ENCODE measurements around the gene RAI1. TPM values are rescaled to one million over a fixed set of nuclear protein-coding genes. Genes with fewer than 3 reads are reported as not detected.

The RAI1 gene
- total and polyA plus RNA-seq, 2 of the 8 experiments (the other 6 are each of a cell fraction or from before 2014, with no cell fraction given), result 0.39 to 1.2 TPM

- Histone ChIP-seq H3K27me3 (replicated peaks in 1 of 4; ENCODE audit: control insufficient read depth in 3 of 4, extremely low read depth in 1 of 4, insufficient read depth in 3 of 4, low read length in 3 of 4) (peaks cover 0 to 15% (median 6%) of the 10 kb centered on the region in 4 experiments; a peak in 5 of 7 replicates), H4K8ac (ENCODE audit: extremely low read depth, insufficient read depth, low read length) (peak overlapping the region; percentile 6; the same call in 1 of the 2 replicates), H2BK5ac (ENCODE audit: low read depth, low read length) (peak overlapping the region; percentile 47; the same call in 1 of the 2 replicates), H2AFZ (ENCODE audit: low read length) (no peak overlapping the region), H3K23me2 (ENCODE audit: low read depth, low read length) (no peaks in the 10 kb centered on the region), H3K4me2 (ENCODE audit: insufficient read depth in 1 of 2, low read depth in 2 of 2, low read length in 2 of 2) (peak overlapping the region; percentile 53 to 66), H3K9ac (replicated peaks in 1 of 4; ENCODE audit: extremely low read depth in 1 of 4, low read depth in 3 of 4, low read length in 3 of 4) (no peak overlapping the region), H3K36me3 (ENCODE audit: control insufficient read depth in 2 of 4, insufficient read depth in 4 of 4, low read length in 3 of 4) (no peaks in the 10 kb centered on the region), H3K14ac (ENCODE audit: insufficient read length) (no peak overlapping the region), H4K5ac (ENCODE audit: insufficient read length, low read depth, low read length) (peak overlapping the region; percentile 34), H2BK12ac (ENCODE audit: low read depth, low read length) (peak overlapping the region; percentile 94; the same call in 1 of the 2 replicates), H2BK120ac (replicated peaks; ENCODE audit: low read depth, low read length) (no peak overlapping the region), H3K9me3 (ENCODE audit: insufficient read depth in 2 of 2, low read depth in 1 of 2, low read length in 1 of 2) (no peaks in the 10 kb centered on the region), H3K79me1 (ENCODE audit: low read depth, low read length) (no peaks in the 10 kb centered on the region), H4K20me1 (replicated peaks in 1 of 2; ENCODE audit: control insufficient read depth in 1 of 2, insufficient read depth in 2 of 2, low read length in 2 of 2) (no peaks in the 10 kb centered on the region), H3K79me2 (ENCODE audit: control insufficient read depth in 1 of 2, insufficient read depth in 2 of 2, low read length in 2 of 2) (no peaks in the 10 kb centered on the region), H3K23ac (ENCODE audit: insufficient read length) (no peak overlapping the region), H4K91ac (replicated peaks; ENCODE audit: insufficient read length, low read length) (peak overlapping the region; percentile 95), H3K18ac (ENCODE audit: extremely low read depth, low read length) (peak overlapping the region; percentile 25; the same call in 1 of the 2 replicates), H3K56ac (replicated peaks; ENCODE audit: insufficient read length, low read depth, low read length) (no peak overlapping the region), H2AK5ac (ENCODE audit: low read depth, low read length) (peak overlapping the region; percentile 67; the same call in 1 of the 2 replicates), H2BK20ac (ENCODE audit: low read length) (peak overlapping the region; percentile 43; the same call in 1 of the 2 replicates), H3K4me3 (ENCODE audit: extremely low read depth in 1 of 4, insufficient read depth in 2 of 4, low read depth in 3 of 4, low read length in 4 of 4) (peak overlapping the region in 1 of 4 experiments; percentile 32; a peak in 4 of 8 replicates), H3K27ac (ENCODE audit: low read depth, low read length) (no peak overlapping the region), H2BK15ac (ENCODE audit: low read length) (peak overlapping the region; percentile 24; the same call in 1 of the 2 replicates), H3K4ac (replicated peaks; ENCODE audit: insufficient read length, low read depth, low read length) (no peak overlapping the region), H3K4me1 (replicated peaks in 1 of 4; ENCODE audit: control insufficient read depth in 3 of 4, insufficient read depth in 4 of 4, low read length in 3 of 4) (peaks cover 7 to 39% (median 29%) of the 10 kb centered on the region in 4 experiments)
- 67% methylated on average over 12 of the region's 27 CpGs; no CpG with 5 or more reads in 1 of the 2 experiments for WGBS, 2 experiments (ENCODE audit: extremely low coverage in 1 of 2, insufficient coverage in 1 of 2, insufficient read length in 1 of 2, insufficient replicate concordance in 2 of 2, low coverage in 1 of 2, low lambda C conversion rate in 2 of 2, missing lambda C conversion rate in 1 of 2)
- ChIA-PET CTCF (ENCODE audit: partially characterized antibody) (interaction anchor here (0.9 to 6.1 kb wide), 26 partner anchors 8 to 461 kb away, joined by 3 to 79 read pairs (median 5); no protein-coding TSS in a partner anchor), POLR2A (ENCODE audit: partially characterized antibody) (interaction anchor here (0.7 to 3.8 kb wide), 5 partner anchors 9 to 91 kb away, joined by 3 to 13 read pairs (median 5); no protein-coding TSS in a partner anchor)
- no peak for DNase-seq (ENCODE audit: low read depth in 1 of 2, low spot score in 2 of 2)
- TF ChIP-seq MAX (IDR thresholded peaks at IDR 0.05) (0 out of 2 replicates have a peak, but pooled peaks have one; percentile 37), SP2 (IDR thresholded peaks at IDR 0.05; ENCODE audit: low read length) (no peak), GABPA (IDR thresholded peaks at IDR 0.05; ENCODE audit: borderline replicate concordance, insufficient read depth, low read length) (no peak), SRF (IDR thresholded peaks at IDR 0.05; ENCODE audit: low read depth, low read length) (no peak), BRCA1 (IDR thresholded peaks at IDR 0.05; ENCODE audit: low read depth, low read length) (no peak), KDM4A (IDR thresholded peaks at IDR 0.05; ENCODE audit: low read depth, low read length, severe bottlenecking) (no peak)
- no peak for FAIRE-seq
Observed at GRCh38 chr17:17740615-17741348, 59.5 kb downstream of the RAI1 start.

Data from H1 (cell line).